GM23338 (cell line): ENCODE measurements around the gene SBF2. TPM values are rescaled to one million over a fixed set of nuclear protein-coding genes. Genes with fewer than 3 reads are reported as not detected.

Experiments
- ATAC-seq: fragments of 200-7000 bp; cut with Tn5 transposase; 3 replicates; pipeline ENCODE4 v1.9.1; 2020
- DNase-seq: peaks from one replicate; pipeline ENCODE4 v3.0.0-alpha.2; 2015; ENCODE audit warnings: low spot score
- H2AFZ ChIP-seq: fragments of 200-600 bp; sonication (generic); 2 replicates; pipeline ENCODE4 v1.8.0; 2016; ENCODE audit warnings: antibody characterized with exemption, mild to moderate bottlenecking, moderate library complexity
- H3F3A ChIP-seq: fragments of 200-600 bp; sonication (generic); replicated peaks from 2 replicates; pipeline ENCODE4 v1.8.0; 2017; ENCODE audit warnings: antibody characterized with exemption, mixed run types, low read depth
- H3K27ac ChIP-seq: fragments of 200-600 bp; sonication (generic); 2 replicates; pipeline ENCODE4 v1.6.1; 2016; ENCODE audit warnings: low read depth
- H3K27me3 ChIP-seq: fragments of 200-600 bp; sonication (generic); 2 replicates; pipeline ENCODE4 v1.8.0; 2016; ENCODE audit warnings: mild to moderate bottlenecking, mixed run types, moderate library complexity; ENCODE audit not compliant: insufficient read depth
- H3K36me3 ChIP-seq: fragments of 200-600 bp; sonication (generic); 2 replicates; pipeline ENCODE4 v1.8.0; 2016; ENCODE audit warnings: mild to moderate bottlenecking; ENCODE audit not compliant: insufficient read depth
- H3K4me1 ChIP-seq: fragments of 200-600 bp; sonication (generic); 2 replicates; pipeline ENCODE4 v1.8.0; 2016; ENCODE audit warnings: mild to moderate bottlenecking, moderate library complexity; ENCODE audit not compliant: insufficient read depth
- H3K4me2 ChIP-seq: fragments of 200-600 bp; sonication (generic); 2 replicates; pipeline ENCODE4 v1.7.1; 2017; ENCODE audit warnings: mixed run types
- H3K4me3 ChIP-seq: fragments of 200-600 bp; sonication (generic); 2 replicates; pipeline ENCODE4 v1.6.1; 2016; ENCODE audit warnings: mixed run types
- H3K79me2 ChIP-seq: fragments of 200-600 bp; sonication (generic); replicated peaks from 2 replicates; pipeline ENCODE4 v1.8.0; 2017; ENCODE audit warnings: mild to moderate bottlenecking; ENCODE audit not compliant: insufficient read depth
- H3K9me2 ChIP-seq: fragments of 200-600 bp; sonication (generic); 2 replicates; pipeline ENCODE4 v1.8.0; 2017; ENCODE audit not compliant: insufficient read depth
- H4K20me1 ChIP-seq: fragments of 200-600 bp; sonication (generic); replicated peaks from 2 replicates; pipeline ENCODE4 v1.8.0; 2017; ENCODE audit warnings: mild to moderate bottlenecking; ENCODE audit not compliant: insufficient read depth
- H3K27ac Mint-ChIP-seq: 2 replicates; pipeline ENCODE4 v1.8.0; 2020; ENCODE audit warnings: inconsistent platforms, mild to moderate bottlenecking, moderate library complexity, mixed read lengths
- H3K27me3 Mint-ChIP-seq: 3 replicates; pipeline ENCODE4 v1.8.0; 2022; ENCODE audit warnings: low read depth, mild to moderate bottlenecking, moderate library complexity, mixed read lengths, inconsistent platforms; ENCODE audit not compliant: insufficient read depth, poor library complexity
- H3K36me3 Mint-ChIP-seq: 3 replicates; pipeline ENCODE4 v1.8.0; 2021; ENCODE audit warnings: low read depth, mild to moderate bottlenecking, inconsistent platforms, moderate library complexity, mixed read lengths
- H3K4me1 Mint-ChIP-seq: 3 replicates; pipeline ENCODE4 v1.8.0; 2020; ENCODE audit warnings: mild to moderate bottlenecking, inconsistent platforms, mixed read lengths
- H3K4me3 Mint-ChIP-seq: 3 replicates; pipeline ENCODE4 v1.8.0; 2021; ENCODE audit warnings: moderate library complexity, mild to moderate bottlenecking, inconsistent platforms, mixed read lengths
- H3K9me3 Mint-ChIP-seq: 3 replicates; pipeline ENCODE4 v1.8.0; 2020; ENCODE audit warnings: moderate library complexity, mild to moderate bottlenecking, inconsistent platforms, mixed read lengths
- CREB1 ChIP-seq: fragments of 250-450 bp; sonication (Bioruptor Pico); IDR thresholded peaks from 2 replicates; pipeline ENCODE4 v1.5.0; 2020; ENCODE audit warnings: low read depth, mild to moderate bottlenecking, moderate library complexity
- CTCF ChIP-seq, 2 experiments: fragments of 200-600 bp in 1 of 2; sonication (generic) in 1 of 2; conservative IDR thresholded peaks; 2 replicates each; pipeline versions ENCODE4 v1.5.1 to v1.6.1; 2016 to 2017; ENCODE audit warnings: antibody characterized with exemption in 2 of 2, low read depth in 2 of 2, mild to moderate bottlenecking in 2 of 2, moderate library complexity in 1 of 2
- ETS1 ChIP-seq: IDR thresholded peaks from 2 replicates; pipeline ENCODE4 v1.6.1; 2016; ENCODE audit warnings: antibody characterized with exemption
- EZH2 ChIP-seq: fragments of 200-600 bp; sonication (generic); IDR thresholded peaks from one replicate; pipeline ENCODE4 v1.8.0; 2017; ENCODE audit warnings: antibody characterized with exemption, mild to moderate bottlenecking, low read depth; ENCODE audit not compliant: unreplicated experiment
- EZH2phosphoT487 ChIP-seq: fragments of 200-600 bp; sonication (generic); IDR thresholded peaks from one replicate; pipeline ENCODE4 v1.8.1; 2018; ENCODE audit warnings: antibody characterized with exemption; ENCODE audit not compliant: unreplicated experiment
- JUNB ChIP-seq: IDR thresholded peaks from one replicate; pipeline ENCODE4 v1.6.1; 2016; ENCODE audit warnings: antibody characterized with exemption; ENCODE audit not compliant: unreplicated experiment
- NANOG ChIP-seq: IDR thresholded peaks from 2 replicates; pipeline ENCODE4 v1.6.1; 2016; ENCODE audit warnings: antibody characterized with exemption, borderline replicate concordance
- POLR2AphosphoS5 ChIP-seq: IDR thresholded peaks from 2 replicates; pipeline ENCODE4 v1.6.1; 2016; ENCODE audit warnings: antibody characterized with exemption, low read depth
- REST ChIP-seq: IDR thresholded peaks from one replicate; pipeline ENCODE4 v1.6.1; 2018; ENCODE audit warnings: antibody characterized with exemption; ENCODE audit not compliant: unreplicated experiment
- STAT1 ChIP-seq: IDR thresholded peaks from one replicate; pipeline ENCODE4 v1.6.1; 2016; ENCODE audit warnings: antibody characterized with exemption; ENCODE audit not compliant: unreplicated experiment
- ZNF114 ChIP-seq: fragments of 250-450 bp; sonication (Bioruptor Pico); IDR thresholded peaks from 2 replicates; pipeline ENCODE4 v1.5.0; 2020; ENCODE audit warnings: mild to moderate bottlenecking, moderate library complexity
- ZNF331 ChIP-seq: fragments of 250-450 bp; sonication (Bioruptor Pico); IDR thresholded peaks from 2 replicates; pipeline ENCODE4 v1.5.0; 2020; ENCODE audit warnings: low read depth, mild to moderate bottlenecking, moderate library complexity
- ZNF462 ChIP-seq: fragments of 250-450 bp; sonication (Bioruptor Pico); IDR thresholded peaks from 2 replicates; pipeline ENCODE4 v1.5.0; 2020; ENCODE audit warnings: mild to moderate bottlenecking, moderate library complexity
- polyA plus RNA-seq: library from polyadenylated mRNA; unstranded; fragments of >200 nt; fragmentation: Nextera tagmentation; extraction: Ambion mirVana; gene quantifications from 2 replicates; pipeline ENCODE4 v1.2.1, GENCODE V29; 2016
- total RNA-seq: library from RNA; depleted of rRNA; stranded (reverse); fragments of >200 nt; shearing (Covaris generic); gene quantifications from 2 replicates; pipeline ENCODE4 v1.2.3, GENCODE V29; 2014

Gene SBF2
- total and polyA plus RNA-seq, 2 experiments from 2014 or later = 25.6 to 53.5 TPM

GRCh38 chr11:9847636-9848035, 446.4 kb downstream of the SBF2 start:
- Histone ChIP-seq H3K36me3 (no peaks in the 10 kb centered on the region), H4K20me1 (no peaks in the 10 kb centered on the region), H3K27me3 (no peaks in the 10 kb centered on the region), H3K9me2 (no peaks in the 10 kb centered on the region), H3K79me2 (no peaks in the 10 kb centered on the region), H2AFZ (no peak overlapping the region), H3K4me3 (no peak overlapping the region), H3K4me2 (no peak overlapping the region), H3F3A (no peaks in the 10 kb centered on the region; the same call in 1 of the 2 replicates), H3K27ac (no peak overlapping the region), H3K4me1 (no peaks in the 10 kb centered on the region)
- Mint-ChIP-seq H3K36me3 (no peaks in the 10 kb centered on the region; the same call in 2 of the 3 replicates), H3K9me3 (no peaks in the 10 kb centered on the region), H3K4me3 (no peak overlapping the region), H3K4me1 (no peaks in the 10 kb centered on the region), H3K27me3 (no peaks in the 10 kb centered on the region), H3K27ac (no peak overlapping the region)
- DNase-seq (no peak), ATAC-seq (no peak)
- TF ChIP-seq NANOG (no peak), CREB1 (CRISPR knock-in tag) (no peak), ZNF114 (CRISPR knock-in tag) (no peak), EZH2 (no peak), EZH2phosphoT487 (no peak), POLR2AphosphoS5 (no peak), STAT1 (no peak), ZNF462 (CRISPR knock-in tag) (no peak), JUNB (no peak), CTCF (conservative IDR thresholded peaks at IDR 0.05; ENCODE audit: low read depth in 2 of 2) (no peak), ZNF331 (CRISPR knock-in tag) (no peak), REST (no peak), ETS1 (no peak)
